K562 (cell line): ENCODE results near the gene ZMYND19. TPM values are rescaled to one million over a fixed set of nuclear protein-coding genes. Genes with fewer than 3 reads are reported as not detected.
A peak's percentile ranks its signal among the peaks of the same experiment; 100 is the strongest.

Experiments used
- CEBPB ChIP-seq: fragments of 450-650 bp; IDR thresholded peaks from 2 replicates; pipeline ENCODE4 v1.6.1; 2016; ENCODE audit warnings: missing genetic modification characterization, missing compliant biosample characterization
- ESRRA ChIP-seq: fragments of 450-650 bp; IDR thresholded peaks from 2 replicates; pipeline ENCODE4 v1.6.1; 2014; ENCODE audit warnings: low read depth, mild to moderate bottlenecking, moderate library complexity, borderline replicate concordance
- FOSL1 ChIP-seq: fragments of 200-800 bp; sonication (Bioruptor generic); conservative IDR thresholded peaks from 2 replicates; pipeline ENCODE4 v1.6.1; 2016; ENCODE audit warnings: missing genetic modification characterization, missing compliant biosample characterization
- GABPB1 ChIP-seq: sonication (generic); formaldehyde crosslinking; IDR thresholded peaks from 2 replicates; pipeline ENCODE4 v1.8.0; 2022; ENCODE audit warnings: mild to moderate bottlenecking, missing genetic modification reagents
- HDAC6 ChIP-seq: IDR thresholded peaks from 2 replicates; pipeline ENCODE4 v1.6.1; 2012; ENCODE audit warnings: low read depth, mild to moderate bottlenecking, control low read depth, inconsistent platforms, low read length, moderate library complexity
- HLTF ChIP-seq: fragments of 450-650 bp; IDR thresholded peaks from 2 replicates; pipeline ENCODE4 v1.6.1; 2016
- NCOR1 ChIP-seq: fragments of 450-650 bp; IDR thresholded peaks from 2 replicates; pipeline ENCODE4 v1.6.1; 2016; ENCODE audit warnings: mild to moderate bottlenecking, moderate library complexity
- NFATC3 ChIP-seq: fragments of 450-650 bp; IDR thresholded peaks from 2 replicates; pipeline ENCODE4 v1.6.1; 2017; ENCODE audit warnings: mild to moderate bottlenecking
- NFIC ChIP-seq: fragments of 450-650 bp; IDR thresholded peaks from 2 replicates; pipeline ENCODE4 v1.6.1; 2017; ENCODE audit warnings: mild to moderate bottlenecking, inconsistent platforms
- POLR3A ChIP-seq: IDR thresholded peaks from 2 replicates; pipeline ENCODE4 v1.6.1; 2011; ENCODE audit warnings: borderline replicate concordance, mild to moderate bottlenecking, moderate library complexity; ENCODE audit not compliant: insufficient read length, insufficient read depth; ENCODE audit errors: extremely low read depth
- RB1 ChIP-seq: fragments of 450-650 bp; IDR thresholded peaks from 2 replicates; pipeline ENCODE4 v1.6.1; 2017; ENCODE audit warnings: low read depth, mild to moderate bottlenecking
- RBFOX2 ChIP-seq: fragments of 200-400 bp; formaldehyde crosslinking; IDR thresholded peaks from 2 replicates; pipeline ENCODE4 v1.6.1; 2017; ENCODE audit warnings: low read depth, mild to moderate bottlenecking, low read length, moderate library complexity
- SAFB ChIP-seq: fragments of 200-400 bp; formaldehyde crosslinking; IDR thresholded peaks from 2 replicates; pipeline ENCODE4 v1.6.1; 2017; ENCODE audit warnings: low read depth, low read length, borderline replicate concordance
- SLC30A9 ChIP-seq: fragments of 250-450 bp; sonication (Bioruptor Pico); IDR thresholded peaks from 2 replicates; pipeline ENCODE4 v1.8.0; 2022; ENCODE audit warnings: mild to moderate bottlenecking, moderate library complexity
- SP1 ChIP-seq: sonication (generic); formaldehyde crosslinking; IDR thresholded peaks from 2 replicates; pipeline ENCODE4 v1.8.1; 2022; ENCODE audit warnings: mild to moderate bottlenecking, missing genetic modification reagents
- SPI1 ChIP-seq: IDR thresholded peaks from 2 replicates; pipeline ENCODE4 v1.6.1; 2011; ENCODE audit warnings: low read depth, low read length, control low read depth, borderline replicate concordance
- TAF1 ChIP-seq: IDR thresholded peaks from 2 replicates; pipeline ENCODE4 v1.6.1; 2011; ENCODE audit warnings: mild to moderate bottlenecking, low read length, moderate library complexity; ENCODE audit not compliant: insufficient read depth, control insufficient read depth, severe bottlenecking; ENCODE audit errors: extremely low read depth
- USF2 ChIP-seq: sonication (generic); formaldehyde crosslinking; IDR thresholded peaks from 2 replicates; pipeline ENCODE4 v1.5.0; 2020; ENCODE audit warnings: missing genetic modification reagents
- YBX1 ChIP-seq: fragments of 450-650 bp; IDR thresholded peaks from 2 replicates; pipeline ENCODE4 v1.7.1; 2016; ENCODE audit warnings: mild to moderate bottlenecking
- ZNF212 ChIP-seq: fragments of 450-650 bp; formaldehyde crosslinking; IDR thresholded peaks from 2 replicates; pipeline ENCODE4 v1.4.0; 2020; ENCODE audit warnings: mild to moderate bottlenecking
- ZNF324 ChIP-seq: fragments of 250-450 bp; sonication (Bioruptor Pico); IDR thresholded peaks from 2 replicates; pipeline ENCODE4 v1.4.0; 2020; ENCODE audit warnings: mild to moderate bottlenecking
- ZNF518B ChIP-seq: fragments of 250-450 bp; sonication (Bioruptor Pico); IDR thresholded peaks from 2 replicates; pipeline ENCODE4 v1.5.0; 2021; ENCODE audit warnings: mild to moderate bottlenecking, moderate library complexity
- ZNF644 ChIP-seq: fragments of 200-800 bp; sonication (Bioruptor generic); IDR thresholded peaks from 2 replicates; pipeline ENCODE4 v1.6.1; 2016; ENCODE audit warnings: low read depth, missing genetic modification characterization, missing compliant biosample characterization
- ZNF668 ChIP-seq: fragments of 250-450 bp; sonication (Bioruptor Pico); IDR thresholded peaks from 2 replicates; pipeline ENCODE4 v1.8.0; 2022; ENCODE audit warnings: mild to moderate bottlenecking, inconsistent platforms
- ZNF77 ChIP-seq: fragments of 250-450 bp; sonication (Bioruptor Pico); IDR thresholded peaks from 2 replicates; pipeline ENCODE4 v1.5.0; 2020
- polyA plus RNA-seq, 8 experiments: library from polyadenylated mRNA; depleted of rRNA in 4 of 8; stranded (reverse) in 5 of 8; unstranded in 3 of 8; fragments of >200 nt; fragmentation: Nextera tagmentation in 2 of 8; fragmentation: Illumina TruSeq in 1 of 8; extraction: Ambion mirVana in 2 of 8; extraction: Trizol in 1 of 8; gene quantifications; 2 replicates each; pipeline versions ENCODE4 v1.2.1 to v1.2.3, GENCODE V29; 2011 to 2014; ENCODE audit warnings: inconsistent platforms in 1 of 8, missing spikeins in 1 of 8
- total RNA-seq, 7 experiments: library from RNA; depleted of rRNA in 6 of 7; stranded (reverse); fragments of >200 nt in 6 of 7; fragmentation: Illumina TruSeq in 2 of 7; extraction: Trizol in 2 of 7; gene quantifications; 2 replicates each; pipeline versions ENCODE4 v1.2.1 to v1.2.3, GENCODE V29; 2011 to 2021; ENCODE audit warnings: low replicate concordance in 1 of 7
- TF ChIP-seq, protein P1 (sequence below): fragments of 450-650 bp; IDR thresholded peaks from 2 replicates; pipeline ENCODE4 v1.6.1; 2016

The ZMYND19 gene
- total and polyA plus RNA-seq, 9 of the 15 experiments (the other 6 are each of a cell fraction or from before 2014, with no cell fraction given), result 1.0 to 86.7 (median 44.0) TPM

GRCh38 chr9:137551264-137552021 lies 38.9 kb downstream of the ZMYND19 start, which contains the start of gene MRPL41 (continued):
- TF ChIP-seq ZNF518B (CRISPR knock-in tag) (no peak), SP1 (peak; percentile 74), HDAC6 (no peak), RB1 (peak; percentile 72), NCOR1 (no peak), POLR3A (no peak), YBX1 (no peak), ZNF668 (CRISPR knock-in tag) (no peak), ZNF77 (CRISPR knock-in tag) (no peak), HLTF (no peak), ZNF324 (CRISPR knock-in tag) (no peak), ZNF644 (tag) (no peak), FOSL1 (tag) (0 out of 2 replicates have a peak, but pooled peaks have one; percentile 14), USF2 (CRISPR knock-in tag) (no peak), ESRRA (peak; percentile 76; the same call in 1 of the 2 replicates), TAF1 (peak; percentile 81), NFIC (0 out of 2 replicates have a peak, but pooled peaks have one; percentile 28), GABPB1 (peak; percentile 50; the same call in 1 of the 2 replicates), CEBPB (tag) (no peak), ZNF212 (CRISPR knock-in tag) (no peak), NFATC3 (no peak), SLC30A9 (CRISPR knock-in tag) (no peak), SAFB (no peak), SPI1 (no peak), RBFOX2 (peak; percentile 89)
- TF ChIP-seq, protein P1, sequence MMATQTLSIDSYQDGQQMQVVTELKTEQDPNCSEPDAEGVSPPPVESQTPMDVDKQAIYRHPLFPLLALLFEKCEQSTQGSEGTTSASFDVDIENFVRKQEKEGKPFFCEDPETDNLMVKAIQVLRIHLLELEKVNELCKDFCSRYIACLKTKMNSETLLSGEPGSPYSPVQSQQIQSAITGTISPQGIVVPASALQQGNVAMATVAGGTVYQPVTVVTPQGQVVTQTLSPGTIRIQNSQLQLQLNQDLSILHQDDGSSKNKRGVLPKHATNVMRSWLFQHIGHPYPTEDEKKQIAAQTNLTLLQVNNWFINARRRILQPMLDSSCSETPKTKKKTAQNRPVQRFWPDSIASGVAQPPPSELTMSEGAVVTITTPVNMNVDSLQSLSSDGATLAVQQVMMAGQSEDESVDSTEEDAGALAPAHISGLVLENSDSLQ, result peak; percentile 80
